CD4-positive, alpha-beta T cell treated with Interleukin-17A for 1 hour (primary cell): ENCODE measurements around the gene FMNL2.

ENCODE experiments used
- DNase-seq: peaks from one replicate; pipeline ENCODE4 v3.0.0-alpha.2; 2020

The FMNL2 gene

DNA sequence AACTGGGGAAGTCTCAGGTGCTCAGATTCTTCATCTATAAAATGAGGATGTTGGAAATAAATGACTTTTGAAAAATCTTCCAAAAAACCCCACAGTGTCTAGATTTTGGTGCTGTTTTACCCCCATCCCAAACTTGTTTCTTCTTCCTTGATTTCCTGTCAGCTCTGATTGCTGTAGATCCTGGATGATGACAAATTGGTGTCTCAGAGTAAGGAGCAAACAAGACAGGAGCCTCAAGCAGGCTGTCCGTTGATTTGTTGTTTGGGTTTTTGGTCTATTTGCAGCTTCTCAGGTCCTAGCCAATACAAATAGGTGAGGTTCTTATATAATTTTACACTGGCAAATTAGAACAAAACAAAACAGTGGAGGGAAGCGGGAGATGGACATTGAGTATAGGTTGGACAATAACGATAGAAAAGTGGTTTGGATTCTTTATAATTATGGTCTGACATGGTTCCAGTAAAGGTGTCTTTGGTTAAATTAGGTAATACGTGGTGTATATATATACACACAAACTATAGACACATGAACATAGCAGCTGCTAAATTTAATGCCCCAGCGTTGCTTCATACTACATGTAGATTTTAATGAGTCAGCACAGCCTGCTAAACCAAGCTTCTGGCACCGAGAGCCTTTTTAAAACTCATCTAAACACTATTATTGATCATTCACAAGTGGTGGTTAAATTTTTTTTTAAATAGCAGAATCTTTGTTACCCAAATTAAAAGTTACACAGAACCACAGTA, 142.5 kb downstream of the FMNL2 start:
- DNase-seq, result no peak

DNA sequence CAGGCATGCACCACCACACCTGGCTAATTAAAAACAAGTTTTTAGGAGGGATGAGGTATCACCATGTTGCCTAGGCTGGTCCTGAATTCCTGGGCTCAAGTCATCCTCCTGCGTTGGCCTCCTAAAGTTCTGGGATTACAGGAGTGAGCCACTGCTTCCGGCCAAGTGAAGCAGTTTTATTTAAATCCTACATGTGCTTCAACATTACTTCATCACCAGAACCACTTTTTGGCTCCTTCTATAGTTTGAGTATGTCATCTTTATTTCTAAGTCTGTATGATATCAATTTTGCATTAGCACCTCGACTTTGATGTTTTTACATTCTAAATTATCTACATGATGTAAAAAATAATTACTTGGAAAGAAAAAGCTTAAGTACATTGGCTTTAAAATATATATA, 144.3 kb downstream of the FMNL2 start:
- DNase-seq, result no peak

DNA sequence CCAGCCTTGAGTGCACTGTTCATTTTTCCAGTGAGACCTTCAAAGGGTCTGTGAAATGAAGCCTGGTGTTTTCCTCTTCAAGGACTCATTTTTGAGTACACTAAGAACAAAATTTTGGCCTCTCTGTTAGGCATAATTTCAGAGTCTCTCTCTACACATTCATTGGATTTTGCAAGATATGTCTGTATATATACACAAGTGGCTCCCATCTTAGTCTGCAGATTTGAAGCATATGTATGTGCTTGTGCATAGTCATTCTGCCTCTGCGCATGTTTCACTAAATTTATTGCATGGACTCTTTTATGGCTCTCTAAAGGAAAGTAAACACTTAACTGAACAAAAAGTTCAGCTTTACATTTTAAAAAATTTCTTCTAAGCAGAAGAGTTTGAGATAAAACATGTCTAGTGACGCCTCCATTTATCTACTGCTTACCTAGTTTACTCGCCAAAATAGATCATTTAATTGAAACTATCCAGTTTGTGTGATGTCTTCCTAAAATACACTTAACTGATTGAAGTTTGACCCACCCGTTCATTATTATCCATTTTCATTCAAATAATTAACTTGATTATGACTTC, 145.9 kb downstream of the FMNL2 start:
- DNase-seq, result no peak

DNA sequence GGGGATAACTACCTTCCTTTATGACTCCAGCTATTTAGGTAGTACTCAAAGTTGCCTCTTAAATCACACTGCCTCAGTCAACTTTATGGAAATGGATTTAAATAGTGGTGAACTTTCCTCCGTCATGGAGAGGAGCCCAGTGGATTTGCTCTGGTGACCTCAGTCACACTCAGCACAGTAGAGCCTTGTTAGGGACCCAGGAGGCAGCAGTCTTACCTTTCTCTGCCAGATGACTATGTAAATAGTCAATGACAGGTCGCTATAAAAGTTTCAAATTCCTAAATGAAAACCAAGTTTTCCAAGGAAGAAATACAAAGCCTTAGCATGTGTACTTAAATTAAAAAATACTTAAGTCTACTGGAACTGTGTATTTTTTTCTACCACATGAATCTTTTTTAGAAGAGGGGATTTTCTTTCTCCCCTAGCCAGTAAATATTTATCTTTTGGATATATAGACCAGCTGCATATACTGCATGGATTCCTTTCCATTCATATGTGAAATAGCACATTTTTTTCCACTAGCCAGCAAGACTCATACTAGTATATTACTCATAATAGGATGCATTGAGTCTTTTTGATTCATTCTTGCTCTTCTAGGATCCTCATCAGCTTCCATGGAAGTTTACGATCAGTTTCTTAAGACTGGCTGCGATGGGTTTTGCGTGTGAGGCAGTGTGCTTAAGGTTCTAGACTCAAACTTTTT, 147.1 kb downstream of the FMNL2 start:
- no peak for DNase-seq

DNA sequence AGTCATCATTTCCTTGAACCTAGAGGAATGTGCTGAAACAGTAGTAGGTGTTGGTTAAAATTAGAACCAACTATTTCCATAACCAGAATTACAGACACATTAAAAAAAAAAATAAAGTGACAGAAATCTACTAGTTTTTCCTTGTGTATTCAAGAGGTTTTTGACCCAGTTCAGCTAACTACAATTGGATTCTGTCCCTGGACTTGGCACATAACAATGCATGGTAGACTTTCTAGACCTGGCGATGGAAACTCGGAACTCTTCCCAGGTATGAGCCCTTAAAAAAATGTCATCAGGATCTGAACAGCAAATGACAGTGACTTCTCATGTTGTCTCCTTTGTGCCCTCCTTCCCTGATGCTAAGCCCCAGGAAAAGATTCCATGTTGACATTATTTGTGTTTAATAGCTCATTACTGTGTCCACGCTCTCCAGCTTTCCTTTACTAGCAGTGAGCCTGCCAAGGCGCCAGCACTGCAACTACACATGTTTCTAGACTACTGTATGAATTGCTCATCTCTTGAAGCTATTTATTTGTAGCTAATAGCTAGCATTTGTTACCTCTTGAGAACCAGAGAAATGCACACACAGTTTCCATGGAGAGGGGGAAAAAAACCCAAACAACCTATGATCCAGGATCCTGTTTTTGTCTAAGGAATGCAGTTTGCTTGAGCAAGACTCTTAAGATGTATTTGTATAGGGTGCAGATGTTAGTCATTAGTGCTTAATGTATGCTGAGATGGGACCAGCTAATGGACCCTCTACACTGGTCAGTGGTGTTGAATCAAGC, 148.5 kb downstream of the FMNL2 start:
- no peak for DNase-seq

DNA sequence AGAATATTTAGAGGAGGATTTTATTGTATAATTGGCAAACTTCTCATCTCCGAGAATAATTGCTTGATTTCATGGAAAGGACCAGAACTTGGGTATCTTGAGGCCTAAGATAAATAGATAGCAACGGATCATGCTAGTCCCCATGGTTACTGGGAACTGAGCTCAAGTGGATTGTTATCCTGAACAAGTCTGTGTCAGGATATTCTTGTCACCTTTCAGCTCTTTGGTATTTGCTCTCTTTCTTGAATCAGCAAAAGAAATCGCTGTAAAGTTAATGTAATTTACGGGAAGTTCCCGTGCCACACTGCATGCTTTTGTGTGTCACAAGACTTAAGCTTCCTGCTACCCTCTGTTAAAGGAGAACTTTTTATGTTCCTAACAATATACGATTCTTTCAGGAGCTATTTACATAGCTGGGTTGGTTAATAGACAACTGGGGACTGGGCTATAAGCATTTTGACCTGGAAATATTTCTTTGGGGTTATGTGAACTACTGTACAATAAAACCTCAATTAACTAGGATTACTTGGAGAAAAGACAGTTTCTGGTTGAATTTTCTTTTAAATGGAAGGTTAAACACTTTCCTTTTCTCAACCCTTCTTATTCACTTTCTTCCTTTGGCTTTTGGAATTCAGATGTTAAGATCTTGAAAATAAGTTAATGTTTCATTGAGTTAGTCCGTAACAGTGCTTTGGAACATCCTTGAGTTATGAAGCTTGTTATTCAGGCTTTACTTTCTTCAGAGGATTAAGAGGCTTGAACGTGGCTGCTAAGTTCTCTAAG, 151.2 kb downstream of the FMNL2 start:
- DNase-seq, result no peak

GRCh38 chr2:152486737-152487400, 151.9 kb downstream of the FMNL2 start:
- no peak for DNase-seq

GRCh38 chr2:152488075-152488474, 153.1 kb downstream of the FMNL2 start:
- no peak for DNase-seq

GRCh38 chr2:152489364-152489763, 154.4 kb downstream of the FMNL2 start:
- DNase-seq, result no peak

DNA sequence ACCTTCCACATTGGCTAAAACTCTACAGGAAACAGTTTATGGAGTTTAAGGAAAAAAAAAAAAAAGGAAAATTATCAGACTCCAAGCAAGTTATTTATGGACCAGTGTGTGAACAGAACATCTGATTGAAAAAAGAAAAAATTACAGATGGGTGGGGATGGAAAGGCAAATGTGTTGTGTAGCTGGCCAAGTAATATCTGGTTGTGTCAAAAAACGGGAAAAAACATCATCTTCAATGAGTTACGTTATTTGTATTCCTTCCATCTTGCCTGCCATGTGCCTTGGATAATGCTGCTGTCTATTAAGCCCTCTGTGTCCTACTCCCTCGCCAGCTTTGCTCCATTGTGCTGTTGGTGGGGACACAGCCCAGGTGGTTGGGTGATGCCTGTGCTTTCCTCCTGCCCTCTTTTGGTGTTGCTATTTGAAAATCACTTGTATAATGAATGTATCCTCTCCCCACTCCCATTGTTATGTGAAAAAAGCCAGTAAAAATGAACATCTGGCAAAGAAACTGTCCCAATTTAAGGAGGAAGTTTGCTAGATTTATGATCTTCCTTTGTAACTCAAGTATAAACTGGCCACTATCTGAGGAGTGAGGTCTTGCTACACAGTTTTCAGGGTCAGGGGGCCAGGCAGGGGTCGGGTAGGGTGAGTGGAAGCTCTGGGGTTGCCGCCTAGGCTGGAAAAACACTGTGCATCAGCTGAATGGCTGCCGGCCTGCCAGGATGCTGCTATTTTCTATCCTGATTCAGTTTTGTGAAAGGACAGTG, 155.9 kb downstream of the FMNL2 start:
- DNase-seq, result no peak

DNA sequence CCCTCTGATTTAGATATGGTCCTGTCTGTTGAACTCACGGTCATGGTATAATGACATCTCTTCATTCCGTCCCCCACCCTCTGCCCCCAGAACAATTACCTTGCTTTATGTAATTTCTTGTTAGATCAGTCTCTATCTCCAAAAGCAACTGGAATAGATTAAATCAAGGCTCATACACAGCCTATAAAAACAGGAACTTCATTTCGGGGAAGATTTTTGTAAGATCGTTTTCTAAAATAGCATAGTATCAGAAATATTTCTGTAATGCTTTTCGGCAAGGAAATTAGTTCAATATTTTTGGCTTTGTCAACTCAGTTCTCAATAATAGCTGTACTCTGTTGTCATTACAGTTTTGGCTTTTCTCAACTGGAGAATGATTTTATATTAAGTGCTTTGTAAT, 157.2 kb downstream of the FMNL2 start:
- DNase-seq, result no peak

- DNase-seq, result no peak
Measured at GRCh38 chr2:152492911-152493310, 157.9 kb downstream of the FMNL2 start.

DNA sequence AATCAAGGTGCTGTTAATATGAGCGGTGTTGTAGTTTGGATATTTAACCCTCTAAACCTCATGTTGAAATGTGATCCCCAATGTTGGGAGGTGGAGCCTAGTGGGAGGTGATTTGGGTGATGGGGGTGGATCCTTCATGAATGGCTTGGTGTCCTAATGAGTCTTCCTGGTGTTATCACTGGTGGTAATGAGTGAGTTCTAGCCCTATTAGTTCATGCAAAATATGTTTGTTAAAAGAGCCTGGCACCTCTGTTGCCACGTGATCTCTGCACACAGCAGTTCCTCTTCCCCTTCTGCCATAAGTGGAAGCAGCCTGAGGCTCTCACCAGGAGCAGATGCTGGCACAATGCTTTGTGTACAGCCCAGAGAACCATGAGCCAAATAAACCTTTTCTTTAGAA, 158.4 kb downstream of the FMNL2 start:
- DNase-seq, result no peak

- no peak for DNase-seq
Measured at GRCh38 chr2:152493945-152494528, 159.1 kb downstream of the FMNL2 start.

- no peak for DNase-seq
Measured at GRCh38 chr2:152496371-152496770, 161.4 kb downstream of the FMNL2 start.

DNA sequence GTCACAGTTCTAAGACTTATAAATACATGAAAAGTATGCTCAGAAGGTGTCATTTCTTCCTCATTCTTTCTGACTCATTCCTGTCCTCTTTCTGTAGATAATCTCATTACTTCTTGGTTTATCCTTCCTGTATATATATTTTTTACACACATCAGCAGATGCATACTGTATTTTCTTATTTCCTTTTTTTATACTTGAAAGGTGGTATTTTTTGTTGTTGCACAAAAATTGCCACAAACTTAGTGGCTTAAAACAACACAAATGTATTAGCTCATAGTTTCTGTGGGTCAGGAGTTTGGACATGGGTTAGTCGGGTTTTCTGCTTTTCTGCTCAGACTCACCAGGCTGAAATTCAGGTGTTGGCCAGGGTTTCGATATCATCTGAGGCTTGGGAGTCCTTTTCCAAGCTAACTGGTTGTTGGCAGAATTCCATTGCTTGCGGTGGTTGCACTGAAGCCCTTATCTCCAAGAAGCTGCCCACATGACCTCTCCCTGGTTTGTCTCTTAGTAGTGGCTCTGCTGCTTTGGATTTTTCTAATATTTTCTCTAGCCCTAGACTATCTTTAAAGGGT, 162.6 kb downstream of the FMNL2 start:
- no peak for DNase-seq

DNA sequence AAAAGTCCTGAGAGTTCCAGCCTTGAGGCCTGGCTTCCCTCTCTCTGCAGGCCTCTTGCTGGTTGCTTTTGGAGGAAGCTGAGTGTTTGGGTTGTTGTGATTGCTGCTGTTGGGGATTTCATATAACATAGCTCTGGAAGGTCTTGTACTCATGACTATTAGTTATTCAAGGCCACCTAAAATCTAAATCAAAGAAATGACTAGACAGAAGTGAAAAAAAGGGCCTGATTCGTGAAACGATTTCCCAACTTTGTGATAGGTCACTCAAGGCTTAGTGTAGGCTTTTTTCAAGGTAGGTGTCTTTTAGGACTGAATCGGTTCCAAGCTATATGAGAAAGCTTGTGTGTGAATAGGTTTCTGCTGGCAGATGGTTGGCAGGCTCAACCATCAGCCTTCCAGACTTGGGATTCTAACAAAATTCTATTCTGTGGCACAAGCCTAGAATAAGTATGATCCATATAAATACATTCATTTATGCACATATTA, 164.4 kb downstream of the FMNL2 start:
- DNase-seq, result no peak

DNA sequence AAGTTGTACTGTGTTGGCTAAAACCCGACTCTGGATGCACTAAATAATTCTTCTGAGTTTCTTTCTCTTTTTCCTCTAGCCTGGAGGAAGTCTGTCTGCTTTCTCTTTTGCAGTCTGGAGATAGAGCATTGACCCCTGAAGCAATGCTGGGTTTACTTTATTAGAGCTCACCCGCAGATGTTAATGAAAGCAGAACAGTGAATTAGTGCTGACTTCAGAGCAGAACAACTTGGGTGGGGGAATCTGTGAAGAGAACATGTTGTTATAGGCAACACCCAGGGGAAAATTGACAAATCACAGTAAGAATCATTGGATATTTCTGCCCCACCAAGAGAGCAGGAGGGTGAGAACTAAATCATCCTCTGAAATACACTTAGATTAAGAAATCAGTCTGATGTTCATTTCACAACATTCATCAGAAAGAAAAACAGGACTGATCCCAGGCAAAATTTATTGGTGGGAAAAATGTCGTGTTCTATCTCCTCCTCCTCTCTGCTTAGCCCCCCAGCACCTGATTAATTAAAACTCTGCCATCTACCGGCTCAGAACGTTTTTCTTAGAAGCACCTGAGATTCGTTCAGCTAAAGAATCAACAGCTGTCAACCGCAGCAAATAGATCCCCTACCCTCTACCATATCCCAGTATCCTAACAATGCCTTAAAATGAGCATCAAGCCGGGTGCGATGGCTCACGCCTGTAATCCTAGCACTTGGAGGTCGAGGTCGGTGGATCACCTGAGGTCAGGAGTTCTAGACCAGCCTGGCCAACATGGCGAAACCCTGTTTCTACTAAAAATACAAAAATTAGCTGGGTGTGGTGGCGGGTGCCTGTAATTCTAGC, 165.1 kb downstream of the FMNL2 start:
- no peak for DNase-seq

DNA sequence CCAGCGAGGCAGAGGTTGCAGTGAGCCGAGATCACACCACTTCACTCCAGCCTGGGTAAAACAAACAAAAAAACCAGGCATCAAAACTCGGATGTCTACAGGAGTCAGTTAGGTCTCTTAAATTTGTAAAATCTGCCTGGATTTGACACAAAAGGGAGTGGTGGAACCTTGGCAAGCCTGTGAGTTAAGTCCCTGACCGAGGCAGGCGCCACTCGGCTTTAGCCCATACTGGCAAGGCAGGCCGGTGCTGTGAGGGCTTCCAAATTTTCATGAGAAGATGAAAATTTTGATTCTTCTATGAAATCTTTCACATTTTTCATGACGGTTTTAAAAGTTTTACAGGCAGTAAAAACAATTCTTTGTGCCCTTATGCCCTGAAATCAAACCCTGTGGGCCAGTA, 165.8 kb downstream of the FMNL2 start:
- DNase-seq, result no peak
